UCSD-AML1 (cell line): Measurements from ENCODE around the gene PUSL1.

Experiments used
- DNase-seq: peaks from one replicate; lab custom pipeline; 2025; ENCODE audit not compliant: unreplicated experiment; lab: John Stamatoyannopoulos, UW

Gene PUSL1

DNA sequence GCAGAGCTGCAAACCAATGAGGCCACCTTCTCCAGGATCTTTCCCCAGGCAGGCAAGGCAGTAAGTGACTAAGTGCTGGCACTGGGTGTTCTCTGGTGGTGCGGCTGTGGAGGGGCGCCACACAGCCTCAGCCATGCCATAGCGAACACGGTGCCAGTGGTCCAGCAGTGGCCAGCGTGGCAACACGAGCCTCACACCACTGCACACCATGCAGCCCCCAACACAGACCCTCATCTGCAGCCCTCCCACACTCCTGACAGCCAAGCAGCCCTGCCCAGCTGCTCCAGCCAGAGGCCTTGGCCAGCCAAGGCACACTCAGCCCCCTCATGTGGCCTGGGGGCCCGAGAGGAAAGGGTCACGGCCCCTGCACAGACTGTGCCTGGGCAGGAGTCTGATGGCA lies 13.1 kb downstream of the PUSL1 start:
- no peak for DNase-seq

DNA sequence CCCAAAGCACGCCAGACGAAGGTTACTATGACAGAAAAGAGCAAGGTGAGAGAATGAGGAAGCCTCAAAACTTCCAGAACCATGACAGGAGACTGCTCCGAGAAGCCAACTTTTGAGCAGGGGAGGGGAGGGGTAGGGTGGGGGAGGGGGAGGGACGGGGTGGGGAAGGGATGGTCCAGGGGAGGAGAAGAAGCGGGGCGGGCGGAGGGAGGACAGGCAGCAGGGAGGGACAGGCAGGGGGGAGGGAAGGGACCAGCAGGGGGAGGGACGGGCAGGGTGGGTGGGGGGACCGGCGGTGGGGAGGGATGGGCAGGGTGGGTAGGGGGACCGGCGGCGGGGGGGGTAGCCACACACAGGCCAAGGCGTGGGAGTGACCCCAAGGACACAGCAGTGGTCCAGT lies 14.0 kb downstream of the PUSL1 start:
- no peak for DNase-seq

DNA sequence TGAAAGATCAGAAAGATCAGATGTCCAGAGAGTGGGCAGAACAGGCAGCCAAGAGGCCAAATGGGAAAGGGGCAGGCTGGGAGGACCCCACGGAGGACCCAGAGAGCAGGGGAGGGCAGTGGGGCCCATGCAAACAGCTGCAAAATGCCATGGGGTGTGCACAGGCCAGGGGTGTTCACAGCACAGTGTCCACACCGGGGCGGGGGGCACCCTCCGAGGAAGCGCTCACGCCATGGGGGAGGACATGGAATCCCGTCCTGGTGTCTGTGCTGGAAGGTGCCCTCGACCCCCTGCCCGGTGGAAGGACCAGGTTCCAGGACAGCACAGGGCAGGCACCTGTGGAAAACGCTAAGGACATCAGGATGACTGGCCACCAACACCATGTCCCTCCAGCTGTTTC lies 14.6 kb downstream of the PUSL1 start:
- no peak for DNase-seq

GRCh38 chr1:1324084-1324523 lies 15.7 kb downstream of the PUSL1 start:
- no peak for DNase-seq

GRCh38 chr1:1324524-1325287 lies 16.3 kb downstream of the PUSL1 start, which contains the start of the genes CPTP and INTS11:
TSS of gene CPTP (plus strand) at chr1:1324802. CDS start at chr1:1326911, 2,109 bp downstream.
TSS of gene INTS11 (minus strand) at chr1:1324660. CDS start at chr1:1324608, 52 bp downstream.
- DNase-seq = peak; percentile 94

DNA sequence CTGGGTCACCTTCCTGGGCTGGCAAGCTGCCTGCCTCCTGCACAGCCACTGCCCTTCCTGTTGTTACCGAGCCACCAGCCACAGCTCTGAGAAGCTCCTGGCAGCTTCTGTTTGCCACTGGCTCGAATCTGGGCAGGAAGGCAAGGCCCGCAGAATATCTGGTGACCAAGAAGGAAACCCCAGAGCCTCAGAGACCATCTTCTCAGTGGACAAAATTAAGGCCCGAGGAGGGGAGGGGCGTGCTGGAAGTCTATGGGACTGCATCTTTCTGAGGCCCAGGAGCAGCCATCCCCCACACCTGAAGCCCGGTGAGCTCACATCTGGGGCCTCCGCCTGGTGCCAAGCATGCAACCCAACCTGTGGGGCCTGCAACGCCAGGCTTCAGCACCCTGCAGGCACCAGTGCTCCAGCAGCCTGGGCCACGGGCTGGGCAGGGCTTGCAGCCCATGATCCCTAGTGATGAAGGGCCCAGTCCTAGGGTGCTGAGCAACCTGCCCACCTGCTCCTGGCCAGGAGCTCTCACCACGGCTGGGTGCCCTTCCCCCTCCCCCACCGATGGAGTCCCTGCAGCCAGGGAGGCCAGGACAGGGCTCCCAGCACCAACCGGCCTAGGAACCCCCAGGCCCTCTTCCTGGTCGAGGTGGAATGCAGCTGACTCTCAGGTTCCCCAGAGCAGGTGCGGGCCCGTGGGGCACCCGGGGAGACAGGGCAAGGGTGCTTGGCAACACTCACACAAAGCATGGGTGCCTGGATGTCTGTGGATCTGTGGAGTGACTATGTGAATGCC lies 17.1 kb downstream of the PUSL1 start:
- DNase-seq = no peak

GRCh38 chr1:1326075-1326605 lies 17.7 kb downstream of the PUSL1 start:
- no peak for DNase-seq

DNA sequence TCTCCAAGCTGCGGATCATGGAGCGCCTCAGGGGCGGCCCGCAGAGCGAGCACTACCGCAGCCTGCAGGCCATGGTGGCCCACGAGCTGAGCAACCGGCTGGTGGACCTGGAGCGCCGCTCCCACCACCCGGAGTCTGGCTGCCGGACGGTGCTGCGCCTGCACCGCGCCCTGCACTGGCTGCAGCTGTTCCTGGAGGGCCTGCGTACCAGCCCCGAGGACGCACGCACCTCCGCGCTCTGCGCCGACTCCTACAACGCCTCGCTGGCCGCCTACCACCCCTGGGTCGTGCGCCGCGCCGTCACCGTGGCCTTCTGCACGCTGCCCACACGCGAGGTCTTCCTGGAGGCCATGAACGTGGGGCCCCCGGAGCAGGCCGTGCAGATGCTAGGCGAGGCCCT lies 18.9 kb downstream of the PUSL1 start:
- DNase-seq = no peak

- DNase-seq = no peak
These were observed 19.9 kb downstream of the PUSL1 start for GRCh38 chr1:1328254-1328653.

- no peak for DNase-seq
These were observed 21.2 kb downstream of the PUSL1 start for GRCh38 chr1:1329304-1330210.

- DNase-seq = no peak
These were observed 22.1 kb downstream of the PUSL1 start for GRCh38 chr1:1330366-1331067.

DNA sequence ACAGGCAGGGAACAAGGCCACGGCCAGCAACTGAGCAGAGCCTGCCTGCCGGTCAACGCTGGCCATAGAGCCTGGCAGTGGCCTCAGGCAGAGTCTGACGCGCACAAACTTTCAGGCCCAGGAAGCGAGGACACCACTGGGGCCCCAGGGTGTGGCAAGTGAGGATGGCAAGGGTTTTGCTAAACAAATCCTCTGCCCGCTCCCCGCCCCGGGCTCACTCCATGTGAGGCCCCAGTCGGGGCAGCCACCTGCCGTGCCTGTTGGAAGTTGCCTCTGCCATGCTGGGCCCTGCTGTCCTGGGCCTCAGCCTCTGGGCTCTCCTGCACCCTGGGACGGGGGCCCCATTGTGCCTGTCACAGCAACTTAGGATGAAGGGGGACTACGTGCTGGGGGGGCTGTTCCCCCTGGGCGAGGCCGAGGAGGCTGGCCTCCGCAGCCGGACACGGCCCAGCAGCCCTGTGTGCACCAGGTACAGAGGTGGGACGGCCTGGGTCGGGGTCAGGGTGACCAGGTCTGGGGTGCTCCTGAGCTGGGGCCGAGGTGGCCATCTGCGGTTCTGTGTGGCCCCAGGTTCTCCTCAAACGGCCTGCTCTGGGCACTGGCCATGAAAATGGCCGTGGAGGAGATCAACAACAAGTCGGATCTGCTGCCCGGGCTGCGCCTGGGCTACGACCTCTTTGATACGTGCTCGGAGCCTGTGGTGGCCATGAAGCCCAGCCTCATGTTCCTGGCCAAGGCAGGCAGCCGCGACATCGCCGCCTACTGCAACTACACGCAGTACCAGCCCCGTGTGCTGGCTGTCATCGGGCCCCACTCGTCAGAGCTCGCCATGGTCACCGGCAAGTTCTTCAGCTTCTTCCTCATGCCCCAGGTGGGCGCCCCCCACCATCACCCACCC lies 22.9 kb downstream of the PUSL1 start, which contains the start of gene TAS1R3:
TAS1R3 (plus strand) TSS at position 213 of the 898 bp plus-strand sequence; CDS start at position 279, 66 bp downstream.
- no peak for DNase-seq

GRCh38 chr1:1332031-1332755 lies 23.8 kb downstream of the PUSL1 start:
- DNase-seq = no peak

DNA sequence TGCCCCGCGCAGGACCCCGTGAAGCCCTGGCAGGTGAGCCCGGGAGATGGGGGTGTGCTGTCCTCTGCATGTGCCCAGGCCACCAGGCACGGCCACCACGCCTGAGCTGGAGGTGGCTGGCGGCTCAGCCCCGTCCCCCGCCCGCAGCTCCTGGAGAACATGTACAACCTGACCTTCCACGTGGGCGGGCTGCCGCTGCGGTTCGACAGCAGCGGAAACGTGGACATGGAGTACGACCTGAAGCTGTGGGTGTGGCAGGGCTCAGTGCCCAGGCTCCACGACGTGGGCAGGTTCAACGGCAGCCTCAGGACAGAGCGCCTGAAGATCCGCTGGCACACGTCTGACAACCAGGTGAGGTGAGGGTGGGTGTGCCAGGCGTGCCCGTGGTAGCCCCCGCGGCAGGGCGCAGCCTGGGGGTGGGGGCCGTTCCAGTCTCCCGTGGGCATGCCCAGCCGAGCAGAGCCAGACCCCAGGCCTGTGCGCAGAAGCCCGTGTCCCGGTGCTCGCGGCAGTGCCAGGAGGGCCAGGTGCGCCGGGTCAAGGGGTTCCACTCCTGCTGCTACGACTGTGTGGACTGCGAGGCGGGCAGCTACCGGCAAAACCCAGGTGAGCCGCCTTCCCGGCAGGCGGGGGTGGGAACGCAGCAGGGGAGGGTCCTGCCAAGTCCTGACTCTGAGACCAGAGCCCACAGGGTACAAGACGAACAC lies 24.5 kb downstream of the PUSL1 start:
- no peak for DNase-seq

- DNase-seq = no peak
These were observed 25.3 kb downstream of the PUSL1 start for GRCh38 chr1:1333551-1334241.

DNA sequence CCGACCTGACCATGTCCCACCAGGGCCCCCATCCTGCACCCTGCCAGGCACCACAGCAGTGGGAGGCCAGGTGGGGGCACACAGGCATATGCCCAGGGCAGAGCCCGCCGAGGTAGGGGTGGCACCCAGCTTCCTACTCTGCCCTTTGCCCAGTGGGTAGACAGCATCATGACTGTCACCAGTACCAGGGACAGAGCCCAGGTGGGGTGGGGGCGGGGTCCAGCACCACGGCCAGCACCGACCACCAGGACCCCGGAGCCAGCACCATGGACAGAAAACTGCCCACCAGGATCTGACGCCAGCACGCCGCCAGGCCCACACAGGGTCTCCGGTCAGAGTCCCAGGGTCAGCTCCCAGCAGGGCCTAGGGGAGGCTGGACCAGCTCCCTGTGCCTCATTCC lies 26.4 kb downstream of the PUSL1 start:
- no peak for DNase-seq

- no peak for DNase-seq
These were observed 26.9 kb downstream of the PUSL1 start for GRCh38 chr1:1335283-1335682.
